IPS-NIHi7 (cell line): ENCODE data around the gene ZFAND3.

Experiments used
- DNase-seq: peaks from one replicate; pipeline ENCODE4 v3.0.0; 2012; ENCODE audit warnings: mixed read lengths; ENCODE audit errors: extremely low spot score

Gene ZFAND3

GRCh38 chr6:37819177-37819801 is at the start of gene ZFAND3:
Gene ZFAND3 (plus strand): TSS chr6:37819727. CDS start chr6:37819946, 219 bp downstream.
- DNase-seq, result peak; percentile 90

- no peak for DNase-seq
These were observed 45.4 kb upstream of the ZFAND3 start for GRCh38 chr6:37774028-37774680.

- no peak for DNase-seq
These were observed 43.0 kb upstream of the ZFAND3 start for GRCh38 chr6:37776566-37776965.

- DNase-seq, result peak; percentile 45
These were observed 42.2 kb upstream of the ZFAND3 start for GRCh38 chr6:37777272-37777834.

GRCh38 chr6:37779111-37779800 is 40.3 kb upstream of the ZFAND3 start:
- DNase-seq, result no peak

- DNase-seq, result no peak
These were observed 39.5 kb upstream of the ZFAND3 start for GRCh38 chr6:37779902-37780628.

- no peak for DNase-seq
These were observed 37.7 kb upstream of the ZFAND3 start for GRCh38 chr6:37781788-37782187.

GRCh38 chr6:37783025-37783855 is 36.3 kb upstream of the ZFAND3 start:
- peak; percentile 68 for DNase-seq

GRCh38 chr6:37783856-37784584 is 35.5 kb upstream of the ZFAND3 start:
- no peak for DNase-seq

- DNase-seq, result no peak
These were observed 35.0 kb upstream of the ZFAND3 start for GRCh38 chr6:37784585-37784967.

GRCh38 chr6:37785002-37785662 is 34.4 kb upstream of the ZFAND3 start:
- peak; percentile 48 for DNase-seq

- no peak for DNase-seq
These were observed 33.8 kb upstream of the ZFAND3 start for GRCh38 chr6:37785663-37786270.

- no peak for DNase-seq
These were observed 32.3 kb upstream of the ZFAND3 start for GRCh38 chr6:37787216-37787615.

GRCh38 chr6:37788259-37788658 is 31.3 kb upstream of the ZFAND3 start:
- DNase-seq, result no peak

GRCh38 chr6:37791156-37791919 is 28.2 kb upstream of the ZFAND3 start:
- peak; percentile 98 for DNase-seq

- DNase-seq, result no peak
These were observed 27.0 kb upstream of the ZFAND3 start for GRCh38 chr6:37792457-37793033.

GRCh38 chr6:37793067-37793466 is 26.5 kb upstream of the ZFAND3 start:
- DNase-seq, result no peak

GRCh38 chr6:37794825-37795224 is 24.7 kb upstream of the ZFAND3 start:
- DNase-seq, result no peak
